ENCODE data around the gene ATP8A2.

DNA sequence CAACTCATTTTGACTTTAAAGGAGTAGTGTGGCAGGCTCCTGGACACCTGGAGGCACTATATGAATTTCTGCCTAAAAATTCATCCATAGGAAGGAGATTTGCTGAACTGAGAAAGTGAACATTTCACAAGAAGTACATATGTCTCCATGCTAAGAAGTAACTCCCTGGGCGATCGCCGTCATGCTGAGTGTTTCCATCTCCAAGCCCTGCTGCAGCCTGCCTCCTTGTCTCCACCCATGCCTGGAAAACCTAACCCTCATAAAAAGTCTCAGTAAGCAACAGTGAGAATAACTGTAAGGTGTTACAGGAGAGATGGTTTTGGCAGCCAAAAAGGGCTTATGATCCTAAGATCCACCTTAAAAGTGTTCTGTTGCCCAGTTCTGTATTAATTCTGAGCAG, 428.7 kb downstream of the ATP8A2 start:
- TF ChIP-seq POLR2AphosphoS5 (IDR thresholded peaks at IDR 0.05) = no peak
- no peak for TF ChIP-seq CTCF (IDR thresholded peaks at IDR 0.05; ENCODE audit: poor library complexity, severe bottlenecking)
- no peak for TF ChIP-seq TAF1 (IDR thresholded peaks at IDR 0.05; ENCODE audit: low read depth)
- TF ChIP-seq EP300 (conservative IDR thresholded peaks at IDR 0.05; ENCODE audit: poor library complexity, severe bottlenecking) = no peak
- TF ChIP-seq EZH2 (IDR thresholded peaks at IDR 0.05; ENCODE audit: borderline replicate concordance, insufficient read depth, low read length, poor library complexity, severe bottlenecking) = no peak
- TF ChIP-seq RAD21 (conservative IDR thresholded peaks at IDR 0.05) = no peak
- TF ChIP-seq REST (IDR thresholded peaks at IDR 0.05; ENCODE audit: borderline replicate concordance) = no peak
- no peak for TF ChIP-seq SMC3 (conservative IDR thresholded peaks at IDR 0.05; ENCODE audit: poor library complexity)
- no peak for TF ChIP-seq MXI1 (conservative IDR thresholded peaks at IDR 0.05; ENCODE audit: poor library complexity, severe bottlenecking)
